GM12878 (cell line): ENCODE measurements around the gene CENPS. TPM values are rescaled to one million over a fixed set of nuclear protein-coding genes. Genes with fewer than 3 reads are reported as not detected.

Source experiments
- CBFB ChIP-seq: IDR thresholded peaks from 2 replicates; pipeline ENCODE4 v1.6.1; 2016; ENCODE audit warnings: antibody characterized with exemption, low read depth
- CREM ChIP-seq: IDR thresholded peaks from 2 replicates; pipeline ENCODE4 v1.6.1; 2014; ENCODE audit warnings: antibody characterized with exemption, low read depth
- MTA2 ChIP-seq: fragments of 450-650 bp; IDR thresholded peaks from 2 replicates; pipeline ENCODE4 v1.6.1; 2016; ENCODE audit warnings: low read depth, mild to moderate bottlenecking, moderate library complexity
- MYB ChIP-seq: fragments of 150-350 bp; IDR thresholded peaks from 2 replicates; pipeline ENCODE4 v1.6.1; 2014; ENCODE audit warnings: mild to moderate bottlenecking, low read depth, low read length, borderline replicate concordance
- NFYB ChIP-seq: IDR thresholded peaks from 2 replicates; pipeline ENCODE4 v1.6.1; 2011; ENCODE audit warnings: low read depth, mild to moderate bottlenecking, low read length, improper control_type of control experiment, moderate library complexity; ENCODE audit not compliant: insufficient read depth
- PKNOX1 ChIP-seq: fragments of 450-650 bp; IDR thresholded peaks from 2 replicates; pipeline ENCODE4 v1.6.1; 2016; ENCODE audit warnings: mild to moderate bottlenecking
- POLR2AphosphoS2 ChIP-seq: IDR thresholded peaks from 2 replicates; pipeline ENCODE4 v1.6.1; 2011; ENCODE audit warnings: low read depth, mild to moderate bottlenecking, low read length, improper control_type of control experiment, moderate library complexity
- SREBF2 ChIP-seq: IDR thresholded peaks from 2 replicates; pipeline ENCODE4 v1.6.1; 2012; ENCODE audit warnings: mild to moderate bottlenecking, low read length
- USF2 ChIP-seq: IDR thresholded peaks from 2 replicates; pipeline ENCODE4 v1.6.1; 2011; ENCODE audit warnings: low read depth, low read length, improper control_type of control experiment, borderline replicate concordance
- ZSCAN29 ChIP-seq: fragments of 450-650 bp; IDR thresholded peaks from 2 replicates; pipeline ENCODE4 v1.6.1; 2017; ENCODE audit warnings: mild to moderate bottlenecking, moderate library complexity
- polyA plus RNA-seq, 11 experiments: library from polyadenylated mRNA; depleted of rRNA in 4 of 11; unstranded in 6 of 11; stranded (reverse) in 5 of 11; fragments of >200 nt; fragmentation: Nextera tagmentation in 4 of 11; fragmentation: Illumina TruSeq in 1 of 11; extraction: Ambion mirVana in 4 of 11; extraction: Trizol in 1 of 11; gene quantifications; 1 replicate in 1 of 11; 2 replicates in 10 of 11; pipeline versions ENCODE4 v1.2.1 to v1.2.3, GENCODE V29; 2011 to 2016; ENCODE audit warnings: inconsistent platforms in 2 of 11, missing spikeins in 2 of 11, low read depth in 1 of 11
- total RNA-seq, 4 experiments: library from RNA; depleted of rRNA in 3 of 4; stranded (reverse); fragments of >200 nt in 3 of 4; fragmentation: Illumina TruSeq in 1 of 4; extraction: Trizol in 1 of 4; gene quantifications; 2 replicates each; pipeline versions ENCODE4 v1.2.1 to v1.2.3, GENCODE V29; 2013 to 2021
- TF ChIP-seq, protein P1 (sequence below): IDR thresholded peaks from 2 replicates; pipeline ENCODE4 v1.6.1; 2012; ENCODE audit warnings: low read depth, low read length, improper control_type of control experiment
- TF ChIP-seq, protein P2 (sequence below): fragments of 450-650 bp; IDR thresholded peaks from 2 replicates; pipeline ENCODE4 v1.6.1; 2017; ENCODE audit warnings: mild to moderate bottlenecking

Gene CENPS
- total and polyA plus RNA-seq, 10 of the 15 experiments (the other 5 are each of a cell fraction or from before 2014, with no cell fraction given) = 9.4 to 51.7 (median 16.7) TPM

DNA sequence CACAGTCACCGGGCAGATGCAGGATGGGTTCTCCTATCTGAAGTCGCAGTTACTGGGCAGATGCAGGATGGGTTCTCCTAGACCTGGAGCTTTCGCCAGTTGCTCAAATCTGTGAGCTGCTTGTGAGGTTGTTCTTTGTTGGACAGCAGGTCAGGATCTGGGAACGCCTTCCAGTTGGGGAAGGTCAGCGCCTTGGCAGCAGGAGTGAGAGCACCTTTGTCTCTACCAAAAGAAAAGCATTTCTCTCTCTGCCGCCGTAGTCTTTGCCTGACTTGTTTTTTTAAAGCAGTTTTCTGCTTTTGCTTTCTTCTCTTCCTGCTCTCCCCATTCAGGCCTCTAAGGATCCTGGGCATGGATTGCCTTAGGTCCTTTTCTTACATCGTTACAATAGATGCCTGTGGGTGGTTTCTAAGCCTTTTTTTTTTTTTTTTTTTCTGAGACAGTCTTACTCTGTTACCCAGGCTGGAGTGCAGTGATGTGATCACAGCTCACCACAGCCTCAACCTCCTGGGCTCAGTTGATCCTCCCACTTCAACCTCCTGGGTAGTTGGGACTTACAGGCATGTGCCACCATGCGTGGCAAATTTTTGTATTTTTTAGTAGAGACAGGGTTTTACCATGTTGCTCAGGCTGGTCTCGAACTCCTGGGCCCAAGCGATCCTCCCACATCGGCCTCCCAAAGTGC lies 60.2 kb downstream of the CENPS start (continued):
- no peak for TF ChIP-seq USF2
- TF ChIP-seq POLR2AphosphoS2 = no peak
- TF ChIP-seq CREM = no peak
- no peak for TF ChIP-seq ZSCAN29
- TF ChIP-seq MYB = no peak
- no peak for TF ChIP-seq MTA2
- no peak for TF ChIP-seq PKNOX1
- no peak for TF ChIP-seq SREBF2
- TF ChIP-seq, protein P1, sequence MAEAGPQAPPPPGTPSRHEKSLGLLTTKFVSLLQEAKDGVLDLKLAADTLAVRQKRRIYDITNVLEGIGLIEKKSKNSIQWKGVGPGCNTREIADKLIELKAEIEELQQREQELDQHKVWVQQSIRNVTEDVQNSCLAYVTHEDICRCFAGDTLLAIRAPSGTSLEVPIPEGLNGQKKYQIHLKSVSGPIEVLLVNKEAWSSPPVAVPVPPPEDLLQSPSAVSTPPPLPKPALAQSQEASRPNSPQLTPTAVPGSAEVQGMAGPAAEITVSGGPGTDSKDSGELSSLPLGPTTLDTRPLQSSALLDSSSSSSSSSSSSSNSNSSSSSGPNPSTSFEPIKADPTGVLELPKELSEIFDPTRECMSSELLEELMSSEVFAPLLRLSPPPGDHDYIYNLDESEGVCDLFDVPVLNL = no peak
- no peak for TF ChIP-seq NFYB
- TF ChIP-seq, protein P2, sequence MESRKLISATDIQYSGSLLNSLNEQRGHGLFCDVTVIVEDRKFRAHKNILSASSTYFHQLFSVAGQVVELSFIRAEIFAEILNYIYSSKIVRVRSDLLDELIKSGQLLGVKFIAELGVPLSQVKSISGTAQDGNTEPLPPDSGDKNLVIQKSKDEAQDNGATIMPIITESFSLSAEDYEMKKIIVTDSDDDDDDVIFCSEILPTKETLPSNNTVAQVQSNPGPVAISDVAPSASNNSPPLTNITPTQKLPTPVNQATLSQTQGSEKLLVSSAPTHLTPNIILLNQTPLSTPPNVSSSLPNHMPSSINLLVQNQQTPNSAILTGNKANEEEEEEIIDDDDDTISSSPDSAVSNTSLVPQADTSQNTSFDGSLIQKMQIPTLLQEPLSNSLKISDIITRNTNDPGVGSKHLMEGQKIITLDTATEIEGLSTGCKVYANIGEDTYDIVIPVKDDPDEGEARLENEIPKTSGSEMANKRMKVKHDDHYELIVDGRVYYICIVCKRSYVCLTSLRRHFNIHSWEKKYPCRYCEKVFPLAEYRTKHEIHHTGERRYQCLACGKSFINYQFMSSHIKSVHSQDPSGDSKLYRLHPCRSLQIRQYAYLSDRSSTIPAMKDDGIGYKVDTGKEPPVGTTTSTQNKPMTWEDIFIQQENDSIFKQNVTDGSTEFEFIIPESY = no peak
- no peak for TF ChIP-seq CBFB
- TF ChIP-seq, all 136 proteins: peak for 0

Other genes starting within 250 kb of the CENPS start
- gene KIF1B, start 219.9 kb upstream of the CENPS start, total RNA-seq (2014; rRNA removed) = 10.5 and 10.6 TPM in 2 replicates
- 10.6 and 12.3 TPM in 2 replicates for gene KIF1B, start 219.9 kb upstream of the CENPS start, total RNA-seq (2014; rRNA removed; fragmentation: Illumina TruSeq; extraction: Trizol)
- 13.3 and 16.5 TPM in 2 replicates for gene KIF1B, start 219.9 kb upstream of the CENPS start, total RNA-seq (2021)
- gene KIF1B, start 219.9 kb upstream of the CENPS start, polyA plus RNA-seq (2011; rRNA removed) = 7.5 and 9.0 TPM in 2 replicates
- 14.0 and 17.8 TPM in 2 replicates for gene KIF1B, start 219.9 kb upstream of the CENPS start, polyA plus RNA-seq (2014; fragmentation: Illumina TruSeq; extraction: Trizol)
- gene KIF1B, start 219.9 kb upstream of the CENPS start, polyA plus RNA-seq (2014; fragmentation: Nextera tagmentation; extraction: Ambion mirVana) = 1 to 10 TPM; 2.1 to 2.2 TPM
- gene KIF1B, start 219.9 kb upstream of the CENPS start, polyA plus RNA-seq (2014; rRNA removed) = 7.9 and 8.5 TPM in 2 replicates
- gene KIF1B, start 219.9 kb upstream of the CENPS start, polyA plus RNA-seq (2016; fragmentation: Nextera tagmentation; extraction: Ambion mirVana) = 1 to 10 TPM; 2.6 to 7.4 TPM
- gene PGD, start 31.4 kb upstream of the CENPS start, total RNA-seq (2014; rRNA removed) = 149 and 151 TPM in 2 replicates
- 126 and 129 TPM in 2 replicates for gene PGD, start 31.4 kb upstream of the CENPS start, total RNA-seq (2014; rRNA removed; fragmentation: Illumina TruSeq; extraction: Trizol)
- 199 and 201 TPM in 2 replicates for gene PGD, start 31.4 kb upstream of the CENPS start, total RNA-seq (2021)
- 76.0 and 108 TPM in 2 replicates for gene PGD, start 31.4 kb upstream of the CENPS start, polyA plus RNA-seq (2011; rRNA removed)
- 262 and 279 TPM in 2 replicates for gene PGD, start 31.4 kb upstream of the CENPS start, polyA plus RNA-seq (2014; fragmentation: Illumina TruSeq; extraction: Trizol)
- gene PGD, start 31.4 kb upstream of the CENPS start, polyA plus RNA-seq (2014; fragmentation: Nextera tagmentation; extraction: Ambion mirVana) = 100 to 1,000 TPM; 152 to 190 TPM
- 138 and 152 TPM in 2 replicates for gene PGD, start 31.4 kb upstream of the CENPS start, polyA plus RNA-seq (2014; rRNA removed)
- 100 to 1,000 TPM; 193 to 196 TPM for gene PGD, start 31.4 kb upstream of the CENPS start, polyA plus RNA-seq (2016; fragmentation: Nextera tagmentation; extraction: Ambion mirVana)
- gene CORT, start 19.6 kb downstream of the CENPS start, total RNA-seq (2014; rRNA removed) = 0.23 and 0.27 TPM in 2 replicates
- gene CORT, start 19.6 kb downstream of the CENPS start, total RNA-seq (2014; rRNA removed; fragmentation: Illumina TruSeq; extraction: Trizol) = 0.18 TPM in 1 of 2 replicates, not detected in the other
- 0.49 TPM in 1 of 2 replicates, not detected in the other for gene CORT, start 19.6 kb downstream of the CENPS start, total RNA-seq (2021)
- 0.10 and 0.12 TPM in 2 replicates for gene CORT, start 19.6 kb downstream of the CENPS start, polyA plus RNA-seq (2011; rRNA removed)
- 0.09 and 0.57 TPM in 2 replicates for gene CORT, start 19.6 kb downstream of the CENPS start, polyA plus RNA-seq (2014; fragmentation: Illumina TruSeq; extraction: Trizol)
- gene CORT, start 19.6 kb downstream of the CENPS start, polyA plus RNA-seq (2014; fragmentation: Nextera tagmentation; extraction: Ambion mirVana) = under 1 TPM in 1 of 2 experiments, not detected in 1; 0.09 TPM
- 0.32 TPM in 1 of 2 replicates, not detected in the other for gene CORT, start 19.6 kb downstream of the CENPS start, polyA plus RNA-seq (2014; rRNA removed)
- gene CORT, start 19.6 kb downstream of the CENPS start, polyA plus RNA-seq (2016; fragmentation: Nextera tagmentation; extraction: Ambion mirVana) = under 1 TPM; 0.33 to 0.38 TPM
- 41.2 and 43.3 TPM in 2 replicates for gene DFFA, start 42.1 kb downstream of the CENPS start, total RNA-seq (2014; rRNA removed)
- gene DFFA, start 42.1 kb downstream of the CENPS start, total RNA-seq (2014; rRNA removed; fragmentation: Illumina TruSeq; extraction: Trizol) = 43.0 and 49.2 TPM in 2 replicates
- 56.0 and 56.4 TPM in 2 replicates for gene DFFA, start 42.1 kb downstream of the CENPS start, total RNA-seq (2021)
- 32.8 and 38.1 TPM in 2 replicates for gene DFFA, start 42.1 kb downstream of the CENPS start, polyA plus RNA-seq (2011; rRNA removed)
- gene DFFA, start 42.1 kb downstream of the CENPS start, polyA plus RNA-seq (2014; fragmentation: Illumina TruSeq; extraction: Trizol) = 31.7 and 37.4 TPM in 2 replicates
- 10 to 100 TPM; 55.6 to 57.3 TPM for gene DFFA, start 42.1 kb downstream of the CENPS start, polyA plus RNA-seq (2014; fragmentation: Nextera tagmentation; extraction: Ambion mirVana)
- 36.1 and 41.1 TPM in 2 replicates for gene DFFA, start 42.1 kb downstream of the CENPS start, polyA plus RNA-seq (2014; rRNA removed)
- gene DFFA, start 42.1 kb downstream of the CENPS start, polyA plus RNA-seq (2016; fragmentation: Nextera tagmentation; extraction: Ambion mirVana) = 10 to 100 TPM; 78.8 to 83.8 TPM
- 14.1 and 14.6 TPM in 2 replicates for gene PEX14, start 44.5 kb downstream of the CENPS start, total RNA-seq (2014; rRNA removed)
- gene PEX14, start 44.5 kb downstream of the CENPS start, total RNA-seq (2014; rRNA removed; fragmentation: Illumina TruSeq; extraction: Trizol) = 7.6 and 11.3 TPM in 2 replicates
- gene PEX14, start 44.5 kb downstream of the CENPS start, total RNA-seq (2021) = 21.5 and 21.9 TPM in 2 replicates
- 4.0 and 6.0 TPM in 2 replicates for gene PEX14, start 44.5 kb downstream of the CENPS start, polyA plus RNA-seq (2011; rRNA removed)
- 3.3 and 10.7 TPM in 2 replicates for gene PEX14, start 44.5 kb downstream of the CENPS start, polyA plus RNA-seq (2014; fragmentation: Illumina TruSeq; extraction: Trizol)
- gene PEX14, start 44.5 kb downstream of the CENPS start, polyA plus RNA-seq (2014; fragmentation: Nextera tagmentation; extraction: Ambion mirVana) = 1 to 10 TPM; 1.4 to 1.5 TPM
- gene PEX14, start 44.5 kb downstream of the CENPS start, polyA plus RNA-seq (2014; rRNA removed) = 12.8 and 15.6 TPM in 2 replicates
- 10 to 100 TPM; 20.6 to 23.2 TPM for gene PEX14, start 44.5 kb downstream of the CENPS start, polyA plus RNA-seq (2016; fragmentation: Nextera tagmentation; extraction: Ambion mirVana)